Adrenal gland (tissue), 12 donors: Measurements from ENCODE around the gene COL23A1. TPM values are rescaled to one million over a fixed set of nuclear protein-coding genes. Genes with fewer than 3 reads are reported as not detected.

ENCODE experiments used
- DNase-seq, 7 donors: peaks; one replicate each; pipeline ENCODE4 v3.0.0-alpha.2; 2019 to 2020
- H3K27ac ChIP-seq, 5 donors: fragments of 200-600 bp; sonication (generic) in 4 of 5; 1 replicate in 3 of 5; 2 replicates in 2 of 5; pipeline versions ENCODE4 v1.5.1 to v1.8.0; 2016 to 2020; ENCODE audit warnings: mild to moderate bottlenecking in 1 of 5
- H3K27me3 ChIP-seq: fragments of 200-600 bp; 2 replicates; pipeline ENCODE4 v1.8.0; 2021
- H3K36me3 ChIP-seq, 2 donors: fragments of 200-600 bp; replicated peaks in 1 of 2; 1 replicate in 1 of 2; 2 replicates in 1 of 2; pipeline versions ENCODE4 v1.5.1 to v1.8.0; 2018 to 2022
- H3K4me1 ChIP-seq, 2 donors: fragments of 200-600 bp; replicated peaks in 1 of 2; 1 replicate in 1 of 2; 2 replicates in 1 of 2; pipeline versions ENCODE4 v1.5.1 to v1.8.0; 2018 to 2021
- H3K4me3 ChIP-seq, 4 donors: fragments of 200-600 bp; sonication (generic) in 3 of 4; one replicate each; pipeline ENCODE4 v1.5.1; 2016 to 2018
- H3K9me3 ChIP-seq, 3 donors: fragments of 200-600 bp; sonication (generic) in 1 of 3; replicated peaks in 1 of 3; 1 replicate in 2 of 3; 2 replicates in 1 of 3; pipeline versions ENCODE4 v1.5.1 to v1.8.0; 2016 to 2021
- POLR2A ChIP-seq, 2 donors: fragments of 450-650 bp; IDR thresholded peaks; one replicate each; pipeline ENCODE4 v1.6.1; 2017; ENCODE audit warnings: antibody characterized with exemption in 2 of 2, mild to moderate bottlenecking in 2 of 2, moderate library complexity in 1 of 2
- WGBS, 4 donors: extraction: QIAGEN DNeasy Blood & Tissue Kit in 2 of 4; methylation state at CpG; one replicate each; pipeline versions ENCODE4 v1.1.5 to v1.1.7; 2013 to 2017; 5-methylcytosine and 5-hydroxymethylcytosine counted together
- intact Hi-C, 2 donors: fragments of 100-400 bp; cut with DNase I; formaldehyde crosslinking; loops; one replicate each; pipeline versions ENCODE4 v1.14.1 to v1.15.0; 2022 to 2023
- polyA plus RNA-seq, 3 donors: library from polyadenylated mRNA; stranded (reverse); fragments of 200-250 nt in 2 of 3; fragments of 350-450 nt in 1 of 3; fragmentation: Illumina TruSeq in 1 of 3; extraction: RNeasy Lipid Tissue Mini Kit (QIAGEN cat#74804) in 1 of 3; gene quantifications; one replicate each; pipeline ENCODE4 v1.2.3, GENCODE V29; 2013 to 2014
- total RNA-seq, 9 donors: library from RNA; depleted of rRNA in 4 of 9; stranded (reverse); fragments of >200 nt in 4 of 9; fragments of 120-200 nt in 1 of 9; fragmentation: NEBNext Ultra II Directional in 1 of 9; extraction: Animal tissue kit (Norgen Biotek cat#: 25700) in 1 of 9; gene quantifications; one replicate each; pipeline versions ENCODE4 v1.1.0 to v1.2.4, GENCODE V29; 2013 to 2023
- TF ChIP-seq, protein P1 (sequence below), 6 experiments: fragments of 450-650 bp in 4 of 6; fragments of 200-600 bp in 2 of 6; sonication (generic) in 1 of 6; IDR thresholded peaks; 1 replicate in 5 of 6; 2 replicates in 1 of 6; pipeline versions ENCODE4 v1.5.1 to v1.8.0; 2016 to 2021; ENCODE audit warnings: antibody characterized with exemption in 6 of 6, mild to moderate bottlenecking in 2 of 6, moderate library complexity in 1 of 6
- donor health status: healthy with polysubstance abuse.
- donor health status: Bipolar disorder and iron deficiency.
- donor health status: DM: yes; HTN: yes; CAD: no.
- donor health status: DM: no; HTN: no; CAD: no.
- donor health status: DM: no; HTN: no; CAD: no.
- donor health status: DM: yes; HTN: yes; CAD: no.

COL23A1 gene
- total and polyA plus RNA-seq, 12 donors, result 0.09 to 4.4 (median 0.88) TPM

- Histone ChIP-seq H3K4me3 (no peak overlapping the region), H3K27ac (no peak overlapping the region), H3K9me3 (no peaks in the 10 kb centered on the region), H3K36me3 (no peaks in the 10 kb centered on the region), H3K27me3 (no peaks in the 10 kb centered on the region), H3K4me1 (no peaks in the 10 kb centered on the region)
- DNase-seq, result peak in 1 of 7 donors; percentile 6
- intact Hi-C loops, result no loop called here
- no peak for TF ChIP-seq POLR2A (IDR thresholded peaks at IDR 0.05)
- TF ChIP-seq, protein P1, sequence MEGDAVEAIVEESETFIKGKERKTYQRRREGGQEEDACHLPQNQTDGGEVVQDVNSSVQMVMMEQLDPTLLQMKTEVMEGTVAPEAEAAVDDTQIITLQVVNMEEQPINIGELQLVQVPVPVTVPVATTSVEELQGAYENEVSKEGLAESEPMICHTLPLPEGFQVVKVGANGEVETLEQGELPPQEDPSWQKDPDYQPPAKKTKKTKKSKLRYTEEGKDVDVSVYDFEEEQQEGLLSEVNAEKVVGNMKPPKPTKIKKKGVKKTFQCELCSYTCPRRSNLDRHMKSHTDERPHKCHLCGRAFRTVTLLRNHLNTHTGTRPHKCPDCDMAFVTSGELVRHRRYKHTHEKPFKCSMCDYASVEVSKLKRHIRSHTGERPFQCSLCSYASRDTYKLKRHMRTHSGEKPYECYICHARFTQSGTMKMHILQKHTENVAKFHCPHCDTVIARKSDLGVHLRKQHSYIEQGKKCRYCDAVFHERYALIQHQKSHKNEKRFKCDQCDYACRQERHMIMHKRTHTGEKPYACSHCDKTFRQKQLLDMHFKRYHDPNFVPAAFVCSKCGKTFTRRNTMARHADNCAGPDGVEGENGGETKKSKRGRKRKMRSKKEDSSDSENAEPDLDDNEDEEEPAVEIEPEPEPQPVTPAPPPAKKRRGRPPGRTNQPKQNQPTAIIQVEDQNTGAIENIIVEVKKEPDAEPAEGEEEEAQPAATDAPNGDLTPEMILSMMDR (IDR thresholded peaks at IDR 0.05), result no peak
- WGBS, 4 donors, result 56 to 86% (median 82%) methylated on average over 4 to 8 of the region's 8 CpGs
Measured at GRCh38 chr5:178437386-178438075, 152.7 kb downstream of the COL23A1 start.

GRCh38 chr5:178436326-178436940, 153.8 kb downstream of the COL23A1 start:
- H3K36me3 ChIP-seq, result no peaks in the 10 kb centered on the region
- no peaks in the 10 kb centered on the region for H3K9me3 ChIP-seq
- H3K27ac ChIP-seq, result no peak overlapping the region
- intact Hi-C loops, result no loop called here
- 71 to 96% (median 85%) methylated on average over 10 to 13 of the region's 13 CpGs for WGBS, 4 donors
- TF ChIP-seq, protein P1 (IDR thresholded peaks at IDR 0.05), result no peak
- TF ChIP-seq POLR2A (IDR thresholded peaks at IDR 0.05), result no peak
- H3K27me3 ChIP-seq, result no peaks in the 10 kb centered on the region
- H3K4me1 ChIP-seq, result no peaks in the 10 kb centered on the region
- H3K4me3 ChIP-seq, result no peak overlapping the region
- peak in 1 of 7 donors; percentile 6 for DNase-seq

GRCh38 chr5:178435321-178436238, 154.6 kb downstream of the COL23A1 start:
- TF ChIP-seq POLR2A (IDR thresholded peaks at IDR 0.05), result no peak
- TF ChIP-seq, protein P1 (IDR thresholded peaks at IDR 0.05), result no peak
- no peaks in the 10 kb centered on the region for H3K9me3 ChIP-seq
- no peak overlapping the region for H3K4me3 ChIP-seq
- no peaks in the 10 kb centered on the region for H3K27me3 ChIP-seq
- no peaks in the 10 kb centered on the region for H3K36me3 ChIP-seq
- no peaks in the 10 kb centered on the region for H3K4me1 ChIP-seq
- H3K27ac ChIP-seq, result no peak overlapping the region
- intact Hi-C loops, result no loop called here
- WGBS, 4 donors, result 87 to 90% (median 88%) methylated on average over 18 to 22 of the region's 22 CpGs
- peak in 2 of 7 donors; percentile 4 to 27 for DNase-seq

DNA sequence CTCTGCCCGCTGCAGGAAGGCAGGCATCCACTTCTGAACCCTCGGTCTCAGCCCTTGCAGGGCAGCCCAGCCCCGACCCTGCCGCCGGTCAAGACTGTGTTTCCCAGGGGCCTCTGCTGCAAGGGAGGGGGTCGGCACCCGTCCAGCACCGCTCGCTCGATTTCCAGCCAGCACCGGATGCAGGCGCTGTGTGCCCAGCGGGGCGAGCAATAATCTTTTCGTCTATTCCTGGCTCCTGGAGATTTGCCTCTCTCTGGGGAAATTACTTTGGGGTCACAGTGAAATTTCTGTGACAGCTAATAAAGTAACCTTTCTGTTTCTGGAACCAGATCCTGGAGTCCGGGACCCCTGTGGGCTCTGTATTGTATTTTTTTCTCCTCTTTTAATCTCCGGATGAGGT, 155.3 kb downstream of the COL23A1 start:
- Histone ChIP-seq H3K27ac (no peak overlapping the region), H3K27me3 (no peaks in the 10 kb centered on the region), H3K36me3 (no peaks in the 10 kb centered on the region), H3K4me3 (no peak overlapping the region), H3K4me1 (no peaks in the 10 kb centered on the region), H3K9me3 (no peaks in the 10 kb centered on the region)
- peak in 5 of 7 donors; percentile 20 to 49 (median 25) for DNase-seq
- no peak for TF ChIP-seq POLR2A (IDR thresholded peaks at IDR 0.05)
- TF ChIP-seq, protein P1 (IDR thresholded peaks at IDR 0.05), result no peak
- intact Hi-C loops, result no loop called here
- 50 to 67% (median 62%) methylated on average over 7 to 17 of the region's 17 CpGs for WGBS, 4 donors
